Measurements from ENCODE around the gene ECSCR.
A peak's percentile ranks its signal among the peaks of the same experiment; 100 is the strongest.
"Not testable (repeated sequence)": the region's sequence is repeated elsewhere in the genome, so short reads cannot be mapped to it uniquely, and the experiment has no call there.

The ECSCR gene

GRCh38 chr5:139443831-139444453, 18.6 kb downstream of the ECSCR start:
- H3K4me3 ChIP-seq (ENCODE audit: severe bottlenecking) = no peak overlapping the region
- no peak for TF ChIP-seq CTCF (IDR thresholded peaks at IDR 0.05; ENCODE audit: poor library complexity, severe bottlenecking)
- H3K9me3 ChIP-seq (ENCODE audit: severe bottlenecking) = no peaks in the 10 kb centered on the region
- peak; percentile 60 for ATAC-seq (ENCODE audit: low read depth)
- peak overlapping the region; percentile 65 for H3K27ac ChIP-seq (ENCODE audit: poor library complexity, severe bottlenecking)
- no peak for DNase-seq (ENCODE audit: low spot score)
- peaks cover 27% of the 10 kb centered on the region for H3K4me1 ChIP-seq (ENCODE audit: insufficient read depth, poor library complexity, severe bottlenecking)
- H3K27me3 ChIP-seq (ENCODE audit: insufficient read depth, poor library complexity, severe bottlenecking) = no peaks in the 10 kb centered on the region
- H3K36me3 ChIP-seq (ENCODE audit: low read depth) = no peaks in the 10 kb centered on the region

GRCh38 chr5:139440416-139440815, 22.1 kb downstream of the ECSCR start:
- not testable (repeated sequence) for H3K27me3 ChIP-seq (ENCODE audit: insufficient read depth, poor library complexity, severe bottlenecking); H3K36me3 ChIP-seq (ENCODE audit: low read depth); H3K27ac ChIP-seq (ENCODE audit: poor library complexity, severe bottlenecking); H3K4me3 ChIP-seq (ENCODE audit: severe bottlenecking); ATAC-seq (ENCODE audit: low read depth); H3K9me3 ChIP-seq (ENCODE audit: severe bottlenecking)
- DNase-seq (ENCODE audit: low spot score) = peak; percentile 59
- peaks cover 22% of the 10 kb centered on the region for H3K4me1 ChIP-seq (ENCODE audit: insufficient read depth, poor library complexity, severe bottlenecking)

GRCh38 chr5:139439013-139439903, 23.3 kb downstream of the ECSCR start, which contains the start of gene DNAJC18:
TSS of gene DNAJC18 (minus strand) at chr5:139439525. CDS start at chr5:139439445, 80 bp downstream.
- no peaks in the 10 kb centered on the region for H3K9me3 ChIP-seq (ENCODE audit: severe bottlenecking)
- no peak for TF ChIP-seq CTCF (IDR thresholded peaks at IDR 0.05; ENCODE audit: poor library complexity, severe bottlenecking)
- H3K4me3 ChIP-seq (ENCODE audit: severe bottlenecking) = peak within 1 kb of the TSS; percentile 93
- peaks cover 4% of the 10 kb centered on the region; the same call in 1 of the 2 replicates for H3K36me3 ChIP-seq (ENCODE audit: low read depth)
- no peaks in the 10 kb centered on the region for H3K27me3 ChIP-seq (ENCODE audit: insufficient read depth, poor library complexity, severe bottlenecking)
- peak within 1 kb of the TSS; percentile 39 for H3K27ac ChIP-seq (ENCODE audit: poor library complexity, severe bottlenecking)
- ATAC-seq (ENCODE audit: low read depth) (peak; percentile 92), DNase-seq (ENCODE audit: low spot score) (peak; percentile 94)
- H3K4me1 ChIP-seq (ENCODE audit: insufficient read depth, poor library complexity, severe bottlenecking) = peaks cover 11% of the 10 kb centered on the region

GRCh38 chr5:139438707-139439012, 23.9 kb downstream of the ECSCR start:
- ATAC-seq (ENCODE audit: low read depth) (no peak), DNase-seq (ENCODE audit: low spot score) (no peak)
- TF ChIP-seq CTCF (IDR thresholded peaks at IDR 0.05; ENCODE audit: poor library complexity, severe bottlenecking) = no peak
- no peaks in the 10 kb centered on the region for H3K9me3 ChIP-seq (ENCODE audit: severe bottlenecking)
- H3K36me3 ChIP-seq (ENCODE audit: low read depth) = peaks cover 4% of the 10 kb centered on the region; the same call in 1 of the 2 replicates
- H3K27ac ChIP-seq (ENCODE audit: poor library complexity, severe bottlenecking) = peak overlapping the region; percentile 39
- H3K27me3 ChIP-seq (ENCODE audit: insufficient read depth, poor library complexity, severe bottlenecking) = no peaks in the 10 kb centered on the region
- peaks cover 5% of the 10 kb centered on the region for H3K4me1 ChIP-seq (ENCODE audit: insufficient read depth, poor library complexity, severe bottlenecking)
- H3K4me3 ChIP-seq (ENCODE audit: severe bottlenecking) = peak overlapping the region; percentile 93

GRCh38 chr5:139435676-139436075, 26.9 kb downstream of the ECSCR start:
- Histone ChIP-seq H3K4me1 (ENCODE audit: insufficient read depth, poor library complexity, severe bottlenecking) (peaks cover 4% of the 10 kb centered on the region), H3K4me3 (ENCODE audit: severe bottlenecking) (no peak overlapping the region), H3K9me3 (ENCODE audit: severe bottlenecking) (no peaks in the 10 kb centered on the region), H3K27me3 (ENCODE audit: insufficient read depth, poor library complexity, severe bottlenecking) (no peaks in the 10 kb centered on the region), H3K27ac (ENCODE audit: poor library complexity, severe bottlenecking) (no peak overlapping the region), H3K36me3 (ENCODE audit: low read depth) (peaks cover 4% of the 10 kb centered on the region; the same call in 1 of the 2 replicates)
- DNase-seq (ENCODE audit: low spot score) (peak; percentile 9), ATAC-seq (ENCODE audit: low read depth) (no peak)
- no peak for TF ChIP-seq CTCF (IDR thresholded peaks at IDR 0.05; ENCODE audit: poor library complexity, severe bottlenecking)
